HCT116 (cell line): Measurements from ENCODE around the gene CYRIA. TPM values are rescaled to one million over a fixed set of nuclear protein-coding genes. Genes with fewer than 3 reads are reported as not detected.

Experiments used
- ATAC-seq: fragments of 200-7000 bp; cut with Tn5 transposase; 2 replicates; pipeline ENCODE4 v1.9.1; 2020; ENCODE audit warnings: mild to moderate bottlenecking, moderate library complexity
- BruUV-seq: library from RNA; stranded (reverse); fragments of 400-500 nt; replicated peaks from 2 replicates; lab custom pipeline; 2021; lab: Mats Ljungman, UMichigan
- CTCF ChIA-PET: fragments of 300-600 bp; sonication (Branson Sonifier 250); formaldehyde crosslinking; loops from one replicate; lab custom pipeline; 2021; ENCODE audit warnings: antibody characterized with exemption; lab: Charles Lee
- POLR2A ChIA-PET: fragments of 300-600, 350-600 bp; sonication (Branson Sonifier 250); formaldehyde crosslinking; loops from one replicate; lab custom pipeline; 2021; ENCODE audit warnings: antibody characterized with exemption; lab: Charles Lee
- RAD21 ChIA-PET, 2 experiments: fragments of 300-600 bp; sonication (Branson Sonifier 250); formaldehyde crosslinking; loops; one replicate each; lab custom pipeline; 2023; ENCODE audit warnings: low total read pairs in 2 of 2; ENCODE audit not compliant: uncharacterized antibody in 2 of 2, unreplicated experiment in 2 of 2, low non-redundant PET in 1 of 2; lab: Charles Lee
- DNase-seq: peaks from one replicate; pipeline ENCODE4 v3.0.0-alpha.2; 2010; ENCODE audit warnings: low read depth, low spot score
- H2AFZ ChIP-seq: fragments of 200-600 bp; shearing (Covaris generic), sonication (generic); 2 replicates; pipeline ENCODE4 v1.6.1; 2017; ENCODE audit warnings: low read depth, mixed run types, mixed read lengths, antibody characterized with exemption, low read length; ENCODE audit not compliant: poor library complexity, severe bottlenecking
- H3K27ac ChIP-seq: 2 replicates; pipeline ENCODE4 v1.5.1; 2012; ENCODE audit warnings: low read depth, low read length
- H3K27me3 ChIP-seq: fragments of 200-600 bp; sonication (generic); 2 replicates; pipeline ENCODE4 v1.6.1; 2016; ENCODE audit warnings: mixed run types, low read length, mixed read lengths; ENCODE audit not compliant: insufficient read depth
- H3K36me3 ChIP-seq, 2 experiments: fragments of 200-500 bp in 1 of 2; fragments of 200-600 bp in 1 of 2; sonication (Bioruptor generic) in 1 of 2; sonication (generic) in 1 of 2; 2 replicates each; pipeline versions ENCODE4 v1.5.1 to v1.6.1; 2014 to 2016; ENCODE audit warnings: low read length in 2 of 2, inconsistent platforms in 1 of 2, mixed read lengths in 1 of 2, mixed run types in 1 of 2; ENCODE audit not compliant: insufficient read depth in 2 of 2, control insufficient read depth in 1 of 2
- H3K4me1 ChIP-seq, 2 experiments: fragments of 200-600 bp in 1 of 2; sonication (generic) in 1 of 2; 2 replicates each; pipeline versions ENCODE4 v1.5.1 to v1.6.1; 2012 to 2017; ENCODE audit warnings: low read length in 2 of 2, inconsistent platforms in 1 of 2, mild to moderate bottlenecking in 1 of 2, mixed read lengths in 1 of 2, mixed run types in 1 of 2, moderate library complexity in 1 of 2; ENCODE audit not compliant: insufficient read depth in 2 of 2, control insufficient read depth in 1 of 2
- H3K4me2 ChIP-seq: fragments of 200-600 bp; sonication (generic); 2 replicates; pipeline ENCODE4 v1.6.1; 2017; ENCODE audit warnings: mixed run types, low read length, mixed read lengths
- H3K4me3 ChIP-seq, 2 experiments: fragments of 200-600 bp in 1 of 2; sonication (generic) in 1 of 2; replicated peaks in 1 of 2; 2 replicates each; pipeline ENCODE4 v1.5.1; 2011 to 2016; ENCODE audit warnings: low read length in 2 of 2, control low read depth in 1 of 2, low read depth in 1 of 2, mild to moderate bottlenecking in 1 of 2, mixed read lengths in 1 of 2, mixed run types in 1 of 2
- H3K79me2 ChIP-seq: fragments of 200-600 bp; sonication (generic); 2 replicates; pipeline ENCODE4 v1.6.1; 2017; ENCODE audit warnings: mild to moderate bottlenecking, mixed run types, low read length, moderate library complexity, mixed read lengths; ENCODE audit not compliant: insufficient read depth
- H3K9ac ChIP-seq: fragments of 200-600 bp; sonication (generic); 2 replicates; pipeline ENCODE4 v1.6.1; 2016; ENCODE audit warnings: low read length, mixed read lengths
- H3K9me2 ChIP-seq: fragments of 200-600 bp; sonication (generic), shearing (Covaris generic); 2 replicates; pipeline ENCODE4 v1.6.1; 2017; ENCODE audit warnings: mixed run types, mild to moderate bottlenecking, moderate library complexity; ENCODE audit not compliant: insufficient read depth
- H3K9me3 ChIP-seq, 2 experiments: fragments of 200-500 bp in 1 of 2; fragments of 200-600 bp in 1 of 2; sonication (Bioruptor generic) in 1 of 2; sonication (generic) in 1 of 2; 2 replicates each; pipeline ENCODE4 v1.6.1; 2014 to 2017; ENCODE audit warnings: low read length in 2 of 2, mixed read lengths in 2 of 2, inconsistent platforms in 1 of 2, low read depth in 1 of 2, mild to moderate bottlenecking in 1 of 2, mixed run types in 1 of 2, moderate library complexity in 1 of 2; ENCODE audit not compliant: control insufficient read depth in 1 of 2, insufficient read depth in 1 of 2
- H4K20me1 ChIP-seq: fragments of 200-600 bp; sonication (generic), shearing (Covaris generic); 2 replicates; pipeline ENCODE4 v1.6.1; 2017; ENCODE audit warnings: mixed run types, mild to moderate bottlenecking, moderate library complexity; ENCODE audit not compliant: insufficient read depth
- CBX3 ChIP-seq: IDR thresholded peaks from 2 replicates; pipeline ENCODE4 v1.6.1; 2012; ENCODE audit warnings: low read depth
- CEBPB ChIP-seq: IDR thresholded peaks from 2 replicates; pipeline ENCODE4 v1.6.1; 2012; ENCODE audit warnings: low read depth
- EGR1 ChIP-seq: IDR thresholded peaks from 2 replicates; pipeline ENCODE4 v1.6.1; 2012; ENCODE audit warnings: low read depth
- ELF1 ChIP-seq: IDR thresholded peaks from 2 replicates; pipeline ENCODE4 v1.6.1; 2012; ENCODE audit warnings: low read depth, borderline replicate concordance
- EZH2 ChIP-seq: fragments of 200-600 bp; sonication (generic); IDR thresholded peaks from 2 replicates; pipeline ENCODE4 v1.6.1; 2017; ENCODE audit warnings: antibody characterized with exemption, mixed run types
- EZH2phosphoT487 ChIP-seq: fragments of 200-600 bp; IDR thresholded peaks from 2 replicates; pipeline ENCODE4 v1.6.1; 2018; ENCODE audit warnings: antibody characterized with exemption, borderline replicate concordance
- FOSL1 ChIP-seq: IDR thresholded peaks from 2 replicates; pipeline ENCODE4 v1.6.1; 2012; ENCODE audit warnings: low read depth
- JUND ChIP-seq: IDR thresholded peaks from 2 replicates; pipeline ENCODE4 v1.6.1; 2012
- POLR2A ChIP-seq: IDR thresholded peaks from 2 replicates; pipeline ENCODE4 v1.7.0; 2011; ENCODE audit warnings: borderline replicate concordance; ENCODE audit not compliant: insufficient read depth, insufficient read length; ENCODE audit errors: extremely low read depth
- SP1 ChIP-seq: IDR thresholded peaks from 2 replicates; pipeline ENCODE4 v1.6.1; 2012; ENCODE audit warnings: low read depth
- SRF ChIP-seq: IDR thresholded peaks from 2 replicates; pipeline ENCODE4 v1.6.1; 2012; ENCODE audit warnings: low read depth
- TCF7L2 ChIP-seq: IDR thresholded peaks from 2 replicates; pipeline ENCODE4 v1.7.0; 2011; ENCODE audit warnings: borderline replicate concordance, inconsistent platforms; ENCODE audit not compliant: insufficient read depth, insufficient read length; ENCODE audit errors: extremely low read depth
- YY1 ChIP-seq: IDR thresholded peaks from 2 replicates; pipeline ENCODE4 v1.6.1; 2011; ENCODE audit warnings: low read length, low read depth, moderate library complexity, mild to moderate bottlenecking; ENCODE audit not compliant: insufficient replicate concordance; ENCODE audit errors: extremely low read depth
- ZNF274 ChIP-seq: fragments of 200-500 bp; sonication (Bioruptor generic); IDR thresholded peaks from 2 replicates; pipeline ENCODE4 v1.6.1; 2014; ENCODE audit warnings: mild to moderate bottlenecking, low read depth, low read length, inconsistent platforms
- intact Hi-C: fragments of 100-400 bp; cut with micrococcal nuclease; formaldehyde crosslinking; loops from 2 replicates; pipeline ENCODE4 v1.10.0; 2022
- total RNA-seq: library from RNA; stranded (reverse); gene quantifications from one replicate; pipeline ENCODE4 v1.2.1, GENCODE V29; 2021; ENCODE audit not compliant: unreplicated experiment
- TF ChIP-seq, protein P1 (sequence below): IDR thresholded peaks from 2 replicates; pipeline ENCODE4 v1.6.1; 2012
- TF ChIP-seq, protein P2 (sequence below), 3 experiments: fragments of 200-600 bp in 1 of 3; sonication (generic) in 1 of 3; IDR thresholded peaks in 2 of 3; conservative IDR thresholded peaks in 1 of 3; 2 replicates each; pipeline ENCODE4 v1.5.1; 2012 to 2017; ENCODE audit warnings: low read depth in 2 of 3, low read length in 2 of 3, antibody characterized with exemption in 1 of 3, borderline replicate concordance in 1 of 3, control low read depth in 1 of 3, mild to moderate bottlenecking in 1 of 3, mixed read lengths in 1 of 3, mixed run types in 1 of 3, moderate library complexity in 1 of 3; ENCODE audit not compliant: insufficient read depth in 1 of 3
- TF ChIP-seq, protein P3 (sequence below): IDR thresholded peaks from 2 replicates; pipeline ENCODE4 v1.6.1; 2012
- TF ChIP-seq, protein P4 (sequence below): IDR thresholded peaks from 2 replicates; pipeline ENCODE4 v1.6.1; 2011; ENCODE audit warnings: mild to moderate bottlenecking, low read length, moderate library complexity; ENCODE audit not compliant: insufficient replicate concordance; ENCODE audit errors: extremely low read depth
- TF ChIP-seq, protein P5 (sequence below): IDR thresholded peaks from 2 replicates; pipeline ENCODE4 v1.6.1; 2012; ENCODE audit warnings: low read depth

CYRIA gene
- total RNA-seq, 1 experiment from 2014 or later, result 0.44 TPM

DNA sequence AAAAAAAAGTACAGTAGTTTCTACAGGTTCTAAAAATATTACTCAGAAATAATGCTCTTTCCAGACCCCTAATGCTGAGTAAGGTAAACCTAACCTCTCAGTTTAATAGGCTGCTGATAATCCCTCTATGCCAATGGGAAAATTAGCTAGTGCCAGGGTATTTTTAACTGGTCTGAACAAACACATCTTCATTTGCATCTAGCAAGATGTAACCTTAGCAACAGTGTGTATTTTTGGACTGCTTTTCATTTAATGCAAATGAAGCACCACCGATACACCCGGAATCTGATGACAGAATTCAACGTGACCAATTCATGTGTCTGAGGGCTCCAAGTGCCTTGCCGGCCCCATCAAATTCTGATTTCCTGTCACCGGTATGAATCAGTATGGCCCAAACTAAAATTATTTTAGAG is 47.4 kb upstream of the CYRIA start (continued):
- TF ChIP-seq, protein P1, sequence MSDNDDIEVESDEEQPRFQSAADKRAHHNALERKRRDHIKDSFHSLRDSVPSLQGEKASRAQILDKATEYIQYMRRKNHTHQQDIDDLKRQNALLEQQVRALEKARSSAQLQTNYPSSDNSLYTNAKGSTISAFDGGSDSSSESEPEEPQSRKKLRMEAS, result no peak
- no peak for TF ChIP-seq EGR1
- no peak for TF ChIP-seq FOSL1

DNA sequence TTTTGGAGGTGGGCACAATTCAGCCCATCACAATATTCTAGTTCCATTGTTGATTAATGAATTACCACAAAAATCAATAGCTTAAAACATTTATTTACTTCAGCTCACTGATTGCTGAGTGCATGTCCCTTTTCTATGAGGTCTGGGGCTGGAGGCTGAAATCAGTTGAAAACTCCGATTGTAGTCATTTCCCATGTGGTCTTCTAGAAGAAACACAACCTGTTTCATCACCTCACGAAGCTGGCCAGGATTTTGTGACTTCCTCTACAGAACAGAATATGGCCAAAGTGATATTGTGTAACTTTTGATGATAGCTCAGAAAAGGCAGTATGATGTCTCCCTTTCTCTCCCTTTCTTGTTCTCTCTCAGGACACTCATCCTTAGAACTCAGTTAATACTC is 44.1 kb upstream of the CYRIA start:
- Histone ChIP-seq H3K36me3 (no peaks in the 10 kb centered on the region), H3K27me3 (peaks cover 45% of the 10 kb centered on the region), H3K4me2 (no peak overlapping the region), H3K27ac (no peak overlapping the region), H2AFZ (no peak overlapping the region), H3K9me3 (no peaks in the 10 kb centered on the region), H3K9ac (no peak overlapping the region), H3K4me1 (no peaks in the 10 kb centered on the region), H3K4me3 (no peak overlapping the region), H3K79me2 (no peaks in the 10 kb centered on the region), H3K9me2 (no peaks in the 10 kb centered on the region), H4K20me1 (no peaks in the 10 kb centered on the region)
- ChIA-PET POLR2A (no interaction called here), CTCF (no interaction called here), RAD21 (no interaction called here)
- ATAC-seq, result no peak
- DNase-seq, result no peak
- intact Hi-C loops, result no loop called here
- BruUV-seq, result no TSS peak
- TF ChIP-seq, protein P2, sequence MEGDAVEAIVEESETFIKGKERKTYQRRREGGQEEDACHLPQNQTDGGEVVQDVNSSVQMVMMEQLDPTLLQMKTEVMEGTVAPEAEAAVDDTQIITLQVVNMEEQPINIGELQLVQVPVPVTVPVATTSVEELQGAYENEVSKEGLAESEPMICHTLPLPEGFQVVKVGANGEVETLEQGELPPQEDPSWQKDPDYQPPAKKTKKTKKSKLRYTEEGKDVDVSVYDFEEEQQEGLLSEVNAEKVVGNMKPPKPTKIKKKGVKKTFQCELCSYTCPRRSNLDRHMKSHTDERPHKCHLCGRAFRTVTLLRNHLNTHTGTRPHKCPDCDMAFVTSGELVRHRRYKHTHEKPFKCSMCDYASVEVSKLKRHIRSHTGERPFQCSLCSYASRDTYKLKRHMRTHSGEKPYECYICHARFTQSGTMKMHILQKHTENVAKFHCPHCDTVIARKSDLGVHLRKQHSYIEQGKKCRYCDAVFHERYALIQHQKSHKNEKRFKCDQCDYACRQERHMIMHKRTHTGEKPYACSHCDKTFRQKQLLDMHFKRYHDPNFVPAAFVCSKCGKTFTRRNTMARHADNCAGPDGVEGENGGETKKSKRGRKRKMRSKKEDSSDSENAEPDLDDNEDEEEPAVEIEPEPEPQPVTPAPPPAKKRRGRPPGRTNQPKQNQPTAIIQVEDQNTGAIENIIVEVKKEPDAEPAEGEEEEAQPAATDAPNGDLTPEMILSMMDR (IDR thresholded peaks at IDR 0.05 in 2 of 3, conservative IDR thresholded peaks at IDR 0.05 in 1 of 3; ENCODE audit: borderline replicate concordance in 1 of 3, insufficient read depth in 1 of 3, low read depth in 2 of 3, low read length in 2 of 3), result no peak
- no peak for TF ChIP-seq SRF
- TF ChIP-seq, protein P3, sequence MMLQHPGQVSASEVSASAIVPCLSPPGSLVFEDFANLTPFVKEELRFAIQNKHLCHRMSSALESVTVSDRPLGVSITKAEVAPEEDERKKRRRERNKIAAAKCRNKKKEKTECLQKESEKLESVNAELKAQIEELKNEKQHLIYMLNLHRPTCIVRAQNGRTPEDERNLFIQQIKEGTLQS, result no peak
- no peak for TF ChIP-seq ELF1
- no peak for TF ChIP-seq EZH2
- TF ChIP-seq TCF7L2, result no peak
- TF ChIP-seq JUND, result no peak
- no peak for TF ChIP-seq FOSL1
- TF ChIP-seq CEBPB, result no peak
- TF ChIP-seq SP1, result no peak
- TF ChIP-seq EZH2phosphoT487, result no peak
- TF ChIP-seq, protein P4, sequence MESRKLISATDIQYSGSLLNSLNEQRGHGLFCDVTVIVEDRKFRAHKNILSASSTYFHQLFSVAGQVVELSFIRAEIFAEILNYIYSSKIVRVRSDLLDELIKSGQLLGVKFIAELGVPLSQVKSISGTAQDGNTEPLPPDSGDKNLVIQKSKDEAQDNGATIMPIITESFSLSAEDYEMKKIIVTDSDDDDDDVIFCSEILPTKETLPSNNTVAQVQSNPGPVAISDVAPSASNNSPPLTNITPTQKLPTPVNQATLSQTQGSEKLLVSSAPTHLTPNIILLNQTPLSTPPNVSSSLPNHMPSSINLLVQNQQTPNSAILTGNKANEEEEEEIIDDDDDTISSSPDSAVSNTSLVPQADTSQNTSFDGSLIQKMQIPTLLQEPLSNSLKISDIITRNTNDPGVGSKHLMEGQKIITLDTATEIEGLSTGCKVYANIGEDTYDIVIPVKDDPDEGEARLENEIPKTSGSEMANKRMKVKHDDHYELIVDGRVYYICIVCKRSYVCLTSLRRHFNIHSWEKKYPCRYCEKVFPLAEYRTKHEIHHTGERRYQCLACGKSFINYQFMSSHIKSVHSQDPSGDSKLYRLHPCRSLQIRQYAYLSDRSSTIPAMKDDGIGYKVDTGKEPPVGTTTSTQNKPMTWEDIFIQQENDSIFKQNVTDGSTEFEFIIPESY, result no peak
- TF ChIP-seq CBX3, result no peak
- TF ChIP-seq, protein P5, sequence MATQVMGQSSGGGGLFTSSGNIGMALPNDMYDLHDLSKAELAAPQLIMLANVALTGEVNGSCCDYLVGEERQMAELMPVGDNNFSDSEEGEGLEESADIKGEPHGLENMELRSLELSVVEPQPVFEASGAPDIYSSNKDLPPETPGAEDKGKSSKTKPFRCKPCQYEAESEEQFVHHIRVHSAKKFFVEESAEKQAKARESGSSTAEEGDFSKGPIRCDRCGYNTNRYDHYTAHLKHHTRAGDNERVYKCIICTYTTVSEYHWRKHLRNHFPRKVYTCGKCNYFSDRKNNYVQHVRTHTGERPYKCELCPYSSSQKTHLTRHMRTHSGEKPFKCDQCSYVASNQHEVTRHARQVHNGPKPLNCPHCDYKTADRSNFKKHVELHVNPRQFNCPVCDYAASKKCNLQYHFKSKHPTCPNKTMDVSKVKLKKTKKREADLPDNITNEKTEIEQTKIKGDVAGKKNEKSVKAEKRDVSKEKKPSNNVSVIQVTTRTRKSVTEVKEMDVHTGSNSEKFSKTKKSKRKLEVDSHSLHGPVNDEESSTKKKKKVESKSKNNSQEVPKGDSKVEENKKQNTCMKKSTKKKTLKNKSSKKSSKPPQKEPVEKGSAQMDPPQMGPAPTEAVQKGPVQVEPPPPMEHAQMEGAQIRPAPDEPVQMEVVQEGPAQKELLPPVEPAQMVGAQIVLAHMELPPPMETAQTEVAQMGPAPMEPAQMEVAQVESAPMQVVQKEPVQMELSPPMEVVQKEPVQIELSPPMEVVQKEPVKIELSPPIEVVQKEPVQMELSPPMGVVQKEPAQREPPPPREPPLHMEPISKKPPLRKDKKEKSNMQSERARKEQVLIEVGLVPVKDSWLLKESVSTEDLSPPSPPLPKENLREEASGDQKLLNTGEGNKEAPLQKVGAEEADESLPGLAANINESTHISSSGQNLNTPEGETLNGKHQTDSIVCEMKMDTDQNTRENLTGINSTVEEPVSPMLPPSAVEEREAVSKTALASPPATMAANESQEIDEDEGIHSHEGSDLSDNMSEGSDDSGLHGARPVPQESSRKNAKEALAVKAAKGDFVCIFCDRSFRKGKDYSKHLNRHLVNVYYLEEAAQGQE, result no peak
- no peak for TF ChIP-seq POLR2A
- TF ChIP-seq YY1, result no peak
- no peak for TF ChIP-seq ZNF274
